ENCODE data around the gene RBM33. TPM values are rescaled to one million over a fixed set of nuclear protein-coding genes. Genes with fewer than 3 reads are reported as not detected.

Gene RBM33
- total and polyA plus RNA-seq, 2 of the 13 experiments (the other 11 are each of a cell fraction or from before 2014, with no cell fraction given) = 12.4 to 28.9 TPM

GRCh38 chr7:155644178-155644970, at the start of gene RBM33 (continued):
- TF ChIP-seq SCMH1 (CRISPR knock-in tag; IDR thresholded peaks at IDR 0.05; ENCODE audit: borderline replicate concordance) (no peak), RERE (CRISPR knock-in tag; IDR thresholded peaks at IDR 0.05; ENCODE audit: low read depth) (no peak), ZMAT5 (CRISPR knock-in tag; IDR thresholded peaks at IDR 0.05; ENCODE audit: borderline replicate concordance, low read depth) (no peak), HNRNPL (IDR thresholded peaks at IDR 0.05; ENCODE audit: low read depth, low read length) (no peak), KDM2A (CRISPR knock-in tag; IDR thresholded peaks at IDR 0.05; ENCODE audit: borderline replicate concordance, low read depth) (peak; percentile 75; the same call in 1 of the 2 replicates), MTA3 (CRISPR knock-in tag; IDR thresholded peaks at IDR 0.05) (no peak), REL (CRISPR knock-in tag; conservative IDR thresholded peaks at IDR 0.05) (peak; percentile 90), HOMEZ (CRISPR knock-in tag; IDR thresholded peaks at IDR 0.05; ENCODE audit: low read depth) (no peak), CBFB (CRISPR knock-in tag; IDR thresholded peaks at IDR 0.05) (no peak), SOX5 (CRISPR knock-in tag; IDR thresholded peaks at IDR 0.05; ENCODE audit: borderline replicate concordance) (no peak), RBFOX2 (IDR thresholded peaks at IDR 0.05; ENCODE audit: low read depth, low read length) (peak; percentile 90), LBX2 (CRISPR knock-in tag; IDR thresholded peaks at IDR 0.05; ENCODE audit: borderline replicate concordance) (peak; percentile 42; the same call in 1 of the 2 replicates), ZSCAN22 (CRISPR knock-in tag; IDR thresholded peaks at IDR 0.05) (no peak)
- TF ChIP-seq, protein P1, sequence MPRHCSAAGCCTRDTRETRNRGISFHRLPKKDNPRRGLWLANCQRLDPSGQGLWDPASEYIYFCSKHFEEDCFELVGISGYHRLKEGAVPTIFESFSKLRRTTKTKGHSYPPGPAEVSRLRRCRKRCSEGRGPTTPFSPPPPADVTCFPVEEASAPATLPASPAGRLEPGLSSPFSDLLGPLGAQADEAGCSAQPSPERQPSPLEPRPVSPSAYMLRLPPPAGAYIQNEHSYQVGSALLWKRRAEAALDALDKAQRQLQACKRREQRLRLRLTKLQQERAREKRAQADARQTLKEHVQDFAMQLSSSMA (CRISPR knock-in tag; IDR thresholded peaks at IDR 0.05) = no peak
